HCT116 (cell line): ENCODE measurements around the gene KIAA0319L. TPM values are rescaled to one million over a fixed set of nuclear protein-coding genes. Genes with fewer than 3 reads are reported as not detected.

Source experiments
- ATAC-seq: fragments of 200-7000 bp; cut with Tn5 transposase; 2 replicates; pipeline ENCODE4 v1.9.1; 2020; ENCODE audit warnings: mild to moderate bottlenecking, moderate library complexity
- BruUV-seq: library from RNA; stranded (reverse); fragments of 400-500 nt; replicated peaks from 2 replicates; lab custom pipeline; 2021; lab: Mats Ljungman, UMichigan
- CTCF ChIA-PET: fragments of 300-600 bp; sonication (Branson Sonifier 250); formaldehyde crosslinking; loops from one replicate; lab custom pipeline; 2021; ENCODE audit warnings: antibody characterized with exemption; lab: Charles Lee
- POLR2A ChIA-PET: fragments of 300-600, 350-600 bp; sonication (Branson Sonifier 250); formaldehyde crosslinking; loops from one replicate; lab custom pipeline; 2021; ENCODE audit warnings: antibody characterized with exemption; lab: Charles Lee
- RAD21 ChIA-PET, 2 experiments: fragments of 300-600 bp; sonication (Branson Sonifier 250); formaldehyde crosslinking; loops; one replicate each; lab custom pipeline; 2023; ENCODE audit warnings: low total read pairs in 2 of 2; ENCODE audit not compliant: uncharacterized antibody in 2 of 2, unreplicated experiment in 2 of 2, low non-redundant PET in 1 of 2; lab: Charles Lee
- DNase-seq: peaks from one replicate; pipeline ENCODE4 v3.0.0-alpha.2; 2010; ENCODE audit warnings: low read depth, low spot score
- H2AFZ ChIP-seq: fragments of 200-600 bp; shearing (Covaris generic), sonication (generic); 2 replicates; pipeline ENCODE4 v1.6.1; 2017; ENCODE audit warnings: low read depth, mixed run types, mixed read lengths, antibody characterized with exemption, low read length; ENCODE audit not compliant: poor library complexity, severe bottlenecking
- H3K27ac ChIP-seq: 2 replicates; pipeline ENCODE4 v1.5.1; 2012; ENCODE audit warnings: low read depth, low read length
- H3K27me3 ChIP-seq: fragments of 200-600 bp; sonication (generic); 2 replicates; pipeline ENCODE4 v1.6.1; 2016; ENCODE audit warnings: mixed run types, low read length, mixed read lengths; ENCODE audit not compliant: insufficient read depth
- H3K36me3 ChIP-seq, 2 experiments: fragments of 200-500 bp in 1 of 2; fragments of 200-600 bp in 1 of 2; sonication (Bioruptor generic) in 1 of 2; sonication (generic) in 1 of 2; 2 replicates each; pipeline versions ENCODE4 v1.5.1 to v1.6.1; 2014 to 2016; ENCODE audit warnings: low read length in 2 of 2, inconsistent platforms in 1 of 2, mixed read lengths in 1 of 2, mixed run types in 1 of 2; ENCODE audit not compliant: insufficient read depth in 2 of 2, control insufficient read depth in 1 of 2
- H3K4me1 ChIP-seq, 2 experiments: fragments of 200-600 bp in 1 of 2; sonication (generic) in 1 of 2; 2 replicates each; pipeline versions ENCODE4 v1.5.1 to v1.6.1; 2012 to 2017; ENCODE audit warnings: low read length in 2 of 2, inconsistent platforms in 1 of 2, mild to moderate bottlenecking in 1 of 2, mixed read lengths in 1 of 2, mixed run types in 1 of 2, moderate library complexity in 1 of 2; ENCODE audit not compliant: insufficient read depth in 2 of 2, control insufficient read depth in 1 of 2
- H3K4me2 ChIP-seq: fragments of 200-600 bp; sonication (generic); 2 replicates; pipeline ENCODE4 v1.6.1; 2017; ENCODE audit warnings: mixed run types, low read length, mixed read lengths
- H3K4me3 ChIP-seq, 2 experiments: fragments of 200-600 bp in 1 of 2; sonication (generic) in 1 of 2; replicated peaks in 1 of 2; 2 replicates each; pipeline ENCODE4 v1.5.1; 2011 to 2016; ENCODE audit warnings: low read length in 2 of 2, control low read depth in 1 of 2, low read depth in 1 of 2, mild to moderate bottlenecking in 1 of 2, mixed read lengths in 1 of 2, mixed run types in 1 of 2
- H3K79me2 ChIP-seq: fragments of 200-600 bp; sonication (generic); 2 replicates; pipeline ENCODE4 v1.6.1; 2017; ENCODE audit warnings: mild to moderate bottlenecking, mixed run types, low read length, moderate library complexity, mixed read lengths; ENCODE audit not compliant: insufficient read depth
- H3K9ac ChIP-seq: fragments of 200-600 bp; sonication (generic); 2 replicates; pipeline ENCODE4 v1.6.1; 2016; ENCODE audit warnings: low read length, mixed read lengths
- H3K9me2 ChIP-seq: fragments of 200-600 bp; sonication (generic), shearing (Covaris generic); 2 replicates; pipeline ENCODE4 v1.6.1; 2017; ENCODE audit warnings: mixed run types, mild to moderate bottlenecking, moderate library complexity; ENCODE audit not compliant: insufficient read depth
- H3K9me3 ChIP-seq, 2 experiments: fragments of 200-500 bp in 1 of 2; fragments of 200-600 bp in 1 of 2; sonication (Bioruptor generic) in 1 of 2; sonication (generic) in 1 of 2; 2 replicates each; pipeline ENCODE4 v1.6.1; 2014 to 2017; ENCODE audit warnings: low read length in 2 of 2, mixed read lengths in 2 of 2, inconsistent platforms in 1 of 2, low read depth in 1 of 2, mild to moderate bottlenecking in 1 of 2, mixed run types in 1 of 2, moderate library complexity in 1 of 2; ENCODE audit not compliant: control insufficient read depth in 1 of 2, insufficient read depth in 1 of 2
- H4K20me1 ChIP-seq: fragments of 200-600 bp; sonication (generic), shearing (Covaris generic); 2 replicates; pipeline ENCODE4 v1.6.1; 2017; ENCODE audit warnings: mixed run types, mild to moderate bottlenecking, moderate library complexity; ENCODE audit not compliant: insufficient read depth
- EZH2 ChIP-seq: fragments of 200-600 bp; sonication (generic); IDR thresholded peaks from 2 replicates; pipeline ENCODE4 v1.6.1; 2017; ENCODE audit warnings: antibody characterized with exemption, mixed run types
- POLR2AphosphoS5 ChIP-seq: IDR thresholded peaks from 2 replicates; pipeline ENCODE4 v1.6.1; 2011; ENCODE audit warnings: mild to moderate bottlenecking, low read depth, low read length, moderate library complexity
- TCF7L2 ChIP-seq: IDR thresholded peaks from 2 replicates; pipeline ENCODE4 v1.7.0; 2011; ENCODE audit warnings: borderline replicate concordance, inconsistent platforms; ENCODE audit not compliant: insufficient read depth, insufficient read length; ENCODE audit errors: extremely low read depth
- YY1 ChIP-seq: IDR thresholded peaks from 2 replicates; pipeline ENCODE4 v1.6.1; 2011; ENCODE audit warnings: low read length, low read depth, moderate library complexity, mild to moderate bottlenecking; ENCODE audit not compliant: insufficient replicate concordance; ENCODE audit errors: extremely low read depth
- ZFX ChIP-seq: fragments of 450-650 bp; IDR thresholded peaks from 2 replicates; pipeline ENCODE4 v1.6.1; 2017
- ZNF274 ChIP-seq: fragments of 200-500 bp; sonication (Bioruptor generic); IDR thresholded peaks from 2 replicates; pipeline ENCODE4 v1.6.1; 2014; ENCODE audit warnings: mild to moderate bottlenecking, low read depth, low read length, inconsistent platforms
- intact Hi-C: fragments of 100-400 bp; cut with micrococcal nuclease; formaldehyde crosslinking; loops from 2 replicates; pipeline ENCODE4 v1.10.0; 2022
- total RNA-seq: library from RNA; stranded (reverse); gene quantifications from one replicate; pipeline ENCODE4 v1.2.1, GENCODE V29; 2021; ENCODE audit not compliant: unreplicated experiment
- TF ChIP-seq, protein P1 (sequence below): IDR thresholded peaks from 2 replicates; pipeline ENCODE4 v1.6.1; 2012; ENCODE audit warnings: low read depth
- TF ChIP-seq, protein P2 (sequence below): IDR thresholded peaks from 2 replicates; pipeline ENCODE4 v1.6.1; 2012
- TF ChIP-seq, protein P3 (sequence below): IDR thresholded peaks from 2 replicates; pipeline ENCODE4 v1.6.1; 2011; ENCODE audit warnings: mild to moderate bottlenecking, low read length, moderate library complexity; ENCODE audit not compliant: insufficient replicate concordance; ENCODE audit errors: extremely low read depth

The KIAA0319L gene
- total RNA-seq, 1 experiment from 2014 or later, result 35.6 TPM

DNA sequence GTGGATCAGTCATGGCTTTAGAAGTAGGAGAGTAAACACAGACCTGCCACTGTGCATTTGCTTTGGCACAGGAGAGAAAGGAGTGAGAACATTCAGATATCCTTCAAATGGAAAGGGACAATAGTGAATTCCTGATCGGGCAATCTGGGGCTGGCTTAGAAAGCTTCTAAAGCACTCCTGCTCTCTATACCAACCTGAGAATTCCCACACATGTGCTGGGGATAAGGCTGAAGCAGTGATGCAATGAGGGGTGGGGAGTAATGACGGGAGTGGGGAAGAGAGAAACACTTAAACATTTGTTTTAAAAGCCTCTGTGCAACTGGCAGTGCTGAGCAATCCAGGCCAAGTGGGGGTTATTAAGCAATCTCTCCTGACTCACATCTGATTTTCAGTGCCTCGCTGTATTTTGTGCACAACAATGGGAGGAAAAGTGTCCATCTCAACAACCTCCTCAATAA, 108.8 kb downstream of the KIAA0319L start (continued):
- no peak for TF ChIP-seq TCF7L2
- no peak for TF ChIP-seq EZH2

DNA sequence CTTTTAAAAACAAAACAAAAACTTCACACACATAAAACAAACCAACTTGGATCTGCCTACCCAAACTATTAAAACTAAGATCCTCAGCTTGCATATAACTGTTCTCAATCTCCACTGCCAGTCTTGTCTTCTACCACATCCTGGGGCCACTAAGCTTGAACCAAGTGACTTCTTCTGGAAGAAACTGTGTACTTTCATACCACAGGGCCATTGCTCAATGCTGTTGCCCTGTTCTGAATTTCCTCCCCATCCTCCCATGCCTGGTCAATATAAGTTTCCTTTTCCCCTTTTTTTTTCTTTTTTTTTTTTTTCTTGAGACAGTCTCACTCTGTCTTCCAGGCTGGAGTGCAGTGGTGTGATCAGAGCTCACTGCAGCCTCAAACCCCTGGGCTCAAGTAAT, 109.9 kb downstream of the KIAA0319L start:
- no peaks in the 10 kb centered on the region for H3K4me1 ChIP-seq
- ChIA-PET CTCF (no interaction called here), RAD21 (no interaction called here), POLR2A (interaction anchor here (0.6 kb wide), 1 partner anchor 416 kb away, joined by 5 read pairs; the partner anchor contains the start of gene ZMYM6)
- DNase-seq, result no peak
- no peaks in the 10 kb centered on the region for H3K9me2 ChIP-seq
- no TSS peak for BruUV-seq
- H3K4me2 ChIP-seq, result no peak overlapping the region
- TF ChIP-seq, protein P1, sequence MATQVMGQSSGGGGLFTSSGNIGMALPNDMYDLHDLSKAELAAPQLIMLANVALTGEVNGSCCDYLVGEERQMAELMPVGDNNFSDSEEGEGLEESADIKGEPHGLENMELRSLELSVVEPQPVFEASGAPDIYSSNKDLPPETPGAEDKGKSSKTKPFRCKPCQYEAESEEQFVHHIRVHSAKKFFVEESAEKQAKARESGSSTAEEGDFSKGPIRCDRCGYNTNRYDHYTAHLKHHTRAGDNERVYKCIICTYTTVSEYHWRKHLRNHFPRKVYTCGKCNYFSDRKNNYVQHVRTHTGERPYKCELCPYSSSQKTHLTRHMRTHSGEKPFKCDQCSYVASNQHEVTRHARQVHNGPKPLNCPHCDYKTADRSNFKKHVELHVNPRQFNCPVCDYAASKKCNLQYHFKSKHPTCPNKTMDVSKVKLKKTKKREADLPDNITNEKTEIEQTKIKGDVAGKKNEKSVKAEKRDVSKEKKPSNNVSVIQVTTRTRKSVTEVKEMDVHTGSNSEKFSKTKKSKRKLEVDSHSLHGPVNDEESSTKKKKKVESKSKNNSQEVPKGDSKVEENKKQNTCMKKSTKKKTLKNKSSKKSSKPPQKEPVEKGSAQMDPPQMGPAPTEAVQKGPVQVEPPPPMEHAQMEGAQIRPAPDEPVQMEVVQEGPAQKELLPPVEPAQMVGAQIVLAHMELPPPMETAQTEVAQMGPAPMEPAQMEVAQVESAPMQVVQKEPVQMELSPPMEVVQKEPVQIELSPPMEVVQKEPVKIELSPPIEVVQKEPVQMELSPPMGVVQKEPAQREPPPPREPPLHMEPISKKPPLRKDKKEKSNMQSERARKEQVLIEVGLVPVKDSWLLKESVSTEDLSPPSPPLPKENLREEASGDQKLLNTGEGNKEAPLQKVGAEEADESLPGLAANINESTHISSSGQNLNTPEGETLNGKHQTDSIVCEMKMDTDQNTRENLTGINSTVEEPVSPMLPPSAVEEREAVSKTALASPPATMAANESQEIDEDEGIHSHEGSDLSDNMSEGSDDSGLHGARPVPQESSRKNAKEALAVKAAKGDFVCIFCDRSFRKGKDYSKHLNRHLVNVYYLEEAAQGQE, result no peak
- TF ChIP-seq, protein P2, sequence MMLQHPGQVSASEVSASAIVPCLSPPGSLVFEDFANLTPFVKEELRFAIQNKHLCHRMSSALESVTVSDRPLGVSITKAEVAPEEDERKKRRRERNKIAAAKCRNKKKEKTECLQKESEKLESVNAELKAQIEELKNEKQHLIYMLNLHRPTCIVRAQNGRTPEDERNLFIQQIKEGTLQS, result no peak
- TF ChIP-seq ZFX (no peak), ZNF274 (no peak), YY1 (no peak), POLR2AphosphoS5 (no peak)
- TF ChIP-seq, protein P3, sequence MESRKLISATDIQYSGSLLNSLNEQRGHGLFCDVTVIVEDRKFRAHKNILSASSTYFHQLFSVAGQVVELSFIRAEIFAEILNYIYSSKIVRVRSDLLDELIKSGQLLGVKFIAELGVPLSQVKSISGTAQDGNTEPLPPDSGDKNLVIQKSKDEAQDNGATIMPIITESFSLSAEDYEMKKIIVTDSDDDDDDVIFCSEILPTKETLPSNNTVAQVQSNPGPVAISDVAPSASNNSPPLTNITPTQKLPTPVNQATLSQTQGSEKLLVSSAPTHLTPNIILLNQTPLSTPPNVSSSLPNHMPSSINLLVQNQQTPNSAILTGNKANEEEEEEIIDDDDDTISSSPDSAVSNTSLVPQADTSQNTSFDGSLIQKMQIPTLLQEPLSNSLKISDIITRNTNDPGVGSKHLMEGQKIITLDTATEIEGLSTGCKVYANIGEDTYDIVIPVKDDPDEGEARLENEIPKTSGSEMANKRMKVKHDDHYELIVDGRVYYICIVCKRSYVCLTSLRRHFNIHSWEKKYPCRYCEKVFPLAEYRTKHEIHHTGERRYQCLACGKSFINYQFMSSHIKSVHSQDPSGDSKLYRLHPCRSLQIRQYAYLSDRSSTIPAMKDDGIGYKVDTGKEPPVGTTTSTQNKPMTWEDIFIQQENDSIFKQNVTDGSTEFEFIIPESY, result no peak
- H2AFZ ChIP-seq, result no peak overlapping the region
- peaks cover 0 to 5% of the 10 kb centered on the region in 2 experiments; a peak in 2 of 4 replicates for H3K36me3 ChIP-seq
- no peak overlapping the region for H3K9ac ChIP-seq
- H4K20me1 ChIP-seq, result no peaks in the 10 kb centered on the region
- H3K4me3 ChIP-seq, result no peak overlapping the region
- no peak for ATAC-seq
- intact Hi-C loops, result no loop called here
- H3K27ac ChIP-seq, result no peak overlapping the region
- H3K9me3 ChIP-seq, result no peaks in the 10 kb centered on the region
- H3K79me2 ChIP-seq, result no peaks in the 10 kb centered on the region
- H3K27me3 ChIP-seq, result no peaks in the 10 kb centered on the region
